Measurements from ENCODE around the gene NANOS1. TPM values are rescaled to one million over a fixed set of nuclear protein-coding genes. Genes with fewer than 3 reads are reported as not detected.

NANOS1 gene, protein sequence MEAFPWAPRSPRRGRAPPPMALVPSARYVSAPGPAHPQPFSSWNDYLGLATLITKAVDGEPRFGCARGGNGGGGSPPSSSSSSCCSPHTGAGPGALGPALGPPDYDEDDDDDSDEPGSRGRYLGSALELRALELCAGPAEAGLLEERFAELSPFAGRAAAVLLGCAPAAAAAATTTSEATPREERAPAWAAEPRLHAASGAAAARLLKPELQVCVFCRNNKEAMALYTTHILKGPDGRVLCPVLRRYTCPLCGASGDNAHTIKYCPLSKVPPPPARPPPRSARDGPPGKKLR
- 0.79 and 1.3 TPM in 2 replicates for total RNA-seq

DNA sequence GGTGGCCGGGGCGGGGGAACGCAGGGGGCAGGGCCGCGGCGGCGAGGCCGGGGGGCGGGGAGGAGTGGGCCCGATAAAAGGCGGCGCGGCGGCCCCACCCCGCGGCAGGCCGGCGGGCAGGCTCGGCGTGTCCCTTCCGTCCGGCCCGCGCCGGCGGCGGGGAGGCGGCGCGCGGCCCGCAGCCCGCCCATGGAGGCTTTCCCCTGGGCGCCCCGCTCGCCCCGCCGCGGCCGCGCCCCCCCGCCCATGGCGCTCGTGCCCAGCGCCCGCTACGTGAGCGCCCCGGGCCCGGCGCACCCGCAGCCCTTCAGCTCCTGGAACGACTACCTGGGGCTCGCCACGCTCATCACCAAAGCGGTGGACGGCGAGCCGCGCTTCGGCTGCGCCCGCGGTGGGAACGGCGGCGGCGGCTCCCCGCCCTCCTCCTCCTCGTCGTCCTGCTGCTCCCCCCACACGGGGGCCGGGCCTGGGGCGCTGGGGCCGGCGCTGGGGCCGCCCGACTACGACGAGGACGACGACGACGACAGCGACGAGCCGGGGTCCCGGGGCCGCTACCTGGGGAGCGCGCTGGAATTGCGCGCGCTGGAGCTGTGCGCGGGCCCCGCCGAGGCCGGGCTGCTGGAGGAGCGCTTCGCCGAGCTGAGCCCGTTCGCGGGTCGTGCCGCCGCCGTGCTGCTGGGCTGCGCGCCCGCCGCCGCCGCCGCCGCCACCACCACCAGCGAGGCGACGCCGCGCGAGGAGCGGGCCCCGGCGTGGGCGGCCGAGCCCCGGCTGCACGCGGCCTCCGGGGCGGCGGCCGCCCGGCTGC is at the start of gene NANOS1:
Gene NANOS1 (plus strand): TSS at position 102 of the 808 bp plus-strand sequence. CDS start 88 bp downstream, at position 190.
- peaks cover 6% of the 10 kb centered on the region for H3K36me3 ChIP-seq (ENCODE audit: control insufficient read depth, insufficient read depth, low read length)
- no peaks in the 10 kb centered on the region for H3K27me3 ChIP-seq (ENCODE audit: control insufficient read depth, insufficient read depth, low read length)
- TF ChIP-seq, protein P1, sequence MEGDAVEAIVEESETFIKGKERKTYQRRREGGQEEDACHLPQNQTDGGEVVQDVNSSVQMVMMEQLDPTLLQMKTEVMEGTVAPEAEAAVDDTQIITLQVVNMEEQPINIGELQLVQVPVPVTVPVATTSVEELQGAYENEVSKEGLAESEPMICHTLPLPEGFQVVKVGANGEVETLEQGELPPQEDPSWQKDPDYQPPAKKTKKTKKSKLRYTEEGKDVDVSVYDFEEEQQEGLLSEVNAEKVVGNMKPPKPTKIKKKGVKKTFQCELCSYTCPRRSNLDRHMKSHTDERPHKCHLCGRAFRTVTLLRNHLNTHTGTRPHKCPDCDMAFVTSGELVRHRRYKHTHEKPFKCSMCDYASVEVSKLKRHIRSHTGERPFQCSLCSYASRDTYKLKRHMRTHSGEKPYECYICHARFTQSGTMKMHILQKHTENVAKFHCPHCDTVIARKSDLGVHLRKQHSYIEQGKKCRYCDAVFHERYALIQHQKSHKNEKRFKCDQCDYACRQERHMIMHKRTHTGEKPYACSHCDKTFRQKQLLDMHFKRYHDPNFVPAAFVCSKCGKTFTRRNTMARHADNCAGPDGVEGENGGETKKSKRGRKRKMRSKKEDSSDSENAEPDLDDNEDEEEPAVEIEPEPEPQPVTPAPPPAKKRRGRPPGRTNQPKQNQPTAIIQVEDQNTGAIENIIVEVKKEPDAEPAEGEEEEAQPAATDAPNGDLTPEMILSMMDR (IDR thresholded peaks at IDR 0.05; ENCODE audit: insufficient read depth, low read length, severe bottlenecking), result no peak
- FAIRE-seq (no peak), DNase-seq (ENCODE audit: low read depth) (no peak)
- H3K4me3 ChIP-seq (ENCODE audit: low read depth, low read length), result peak within 1 kb of the TSS; percentile 47

DNA sequence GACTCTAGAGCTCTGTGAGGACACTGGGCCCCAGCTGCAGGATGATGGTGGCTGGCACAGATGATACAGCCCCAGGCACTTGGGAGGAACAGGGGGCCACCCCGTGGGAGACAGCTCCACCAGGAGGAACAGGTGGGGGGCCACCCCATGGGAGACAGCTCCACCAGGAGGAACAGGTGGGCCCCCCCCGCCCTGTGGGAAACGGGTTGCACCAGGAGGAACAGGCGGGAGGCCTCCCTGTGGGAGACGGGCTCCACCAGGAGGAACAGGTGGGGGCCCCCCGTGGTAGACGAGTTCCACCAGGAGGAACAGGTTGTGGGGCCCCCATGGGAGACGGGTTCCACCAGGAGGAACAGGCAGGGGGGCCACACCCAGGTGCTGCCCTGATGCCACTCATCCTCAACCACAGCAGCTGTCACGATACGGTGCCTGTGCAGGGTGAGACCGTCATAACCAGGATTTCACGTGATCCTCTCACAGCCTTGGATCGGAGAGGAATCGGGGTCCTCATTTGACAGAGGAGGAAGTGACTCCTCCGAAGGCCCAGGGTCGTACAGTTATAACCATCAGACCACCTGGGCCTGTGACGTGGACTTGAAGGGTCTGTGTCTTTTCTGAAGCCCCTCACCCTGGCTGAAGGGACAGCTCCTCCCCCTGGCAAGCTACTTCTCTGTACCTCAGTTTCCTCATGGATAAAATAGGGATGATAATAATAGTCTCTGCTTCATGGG is 49.2 kb upstream of the NANOS1 start:
- no peak overlapping the region for H3K4me3 ChIP-seq (ENCODE audit: low read depth, low read length)
- H3K27me3 ChIP-seq (ENCODE audit: control insufficient read depth, insufficient read depth, low read length), result no peaks in the 10 kb centered on the region
- H3K36me3 ChIP-seq (ENCODE audit: control insufficient read depth, insufficient read depth, low read length), result no peaks in the 10 kb centered on the region
- TF ChIP-seq, protein P1 (IDR thresholded peaks at IDR 0.05; ENCODE audit: insufficient read depth, low read length, severe bottlenecking), result no peak
- FAIRE-seq, result no peak
- DNase-seq (ENCODE audit: low read depth), result no peak

DNA sequence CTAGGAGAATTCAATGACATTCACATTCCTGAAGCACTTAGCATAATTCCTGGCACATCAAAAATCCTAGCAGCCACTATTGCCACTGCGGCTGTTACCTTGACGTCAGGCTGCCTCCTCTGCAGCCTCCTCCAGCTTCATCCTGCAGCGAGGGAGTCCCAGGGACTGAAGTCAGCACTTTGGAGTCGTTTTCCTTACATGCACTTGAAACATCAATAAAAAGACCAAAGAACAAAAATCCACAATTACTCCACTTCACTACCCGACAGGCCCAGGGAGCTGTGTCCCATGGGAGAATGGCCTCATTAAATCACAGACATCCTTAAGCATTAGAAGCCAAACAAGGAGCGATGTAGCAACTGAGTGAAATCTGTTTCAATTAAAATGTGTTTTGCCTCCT is 48.6 kb upstream of the NANOS1 start:
- TF ChIP-seq, protein P1 (IDR thresholded peaks at IDR 0.05; ENCODE audit: insufficient read depth, low read length, severe bottlenecking), result no peak
- no peaks in the 10 kb centered on the region for H3K36me3 ChIP-seq (ENCODE audit: control insufficient read depth, insufficient read depth, low read length)
- FAIRE-seq (no peak), DNase-seq (ENCODE audit: low read depth) (no peak)
- no peaks in the 10 kb centered on the region for H3K27me3 ChIP-seq (ENCODE audit: control insufficient read depth, insufficient read depth, low read length)
- no peak overlapping the region for H3K4me3 ChIP-seq (ENCODE audit: low read depth, low read length)

DNA sequence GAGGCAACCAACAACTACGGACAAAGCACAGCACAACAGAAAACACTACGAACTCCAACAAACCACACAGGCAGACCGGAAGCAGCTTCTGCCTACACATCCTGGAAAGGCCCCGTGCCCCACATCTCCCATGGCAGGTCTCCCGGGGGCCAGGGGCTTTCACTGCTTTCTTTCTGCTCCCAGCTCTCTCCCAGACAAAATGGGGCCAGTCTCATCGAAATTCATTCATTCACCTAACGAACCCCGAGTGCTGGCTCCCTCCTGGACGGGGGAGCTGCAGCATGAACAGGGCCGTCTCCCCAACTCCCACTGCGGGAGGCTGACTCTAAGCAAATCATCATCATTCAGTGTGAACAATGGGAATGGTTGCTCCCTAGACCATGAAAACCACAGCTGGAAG is 47.6 kb upstream of the NANOS1 start:
- H3K27me3 ChIP-seq (ENCODE audit: control insufficient read depth, insufficient read depth, low read length), result no peaks in the 10 kb centered on the region
- H3K4me3 ChIP-seq (ENCODE audit: low read depth, low read length), result no peak overlapping the region
- H3K36me3 ChIP-seq (ENCODE audit: control insufficient read depth, insufficient read depth, low read length), result no peaks in the 10 kb centered on the region
- FAIRE-seq, result no peak
- DNase-seq (ENCODE audit: low read depth), result no peak
- TF ChIP-seq, protein P1 (IDR thresholded peaks at IDR 0.05; ENCODE audit: insufficient read depth, low read length, severe bottlenecking), result no peak

DNA sequence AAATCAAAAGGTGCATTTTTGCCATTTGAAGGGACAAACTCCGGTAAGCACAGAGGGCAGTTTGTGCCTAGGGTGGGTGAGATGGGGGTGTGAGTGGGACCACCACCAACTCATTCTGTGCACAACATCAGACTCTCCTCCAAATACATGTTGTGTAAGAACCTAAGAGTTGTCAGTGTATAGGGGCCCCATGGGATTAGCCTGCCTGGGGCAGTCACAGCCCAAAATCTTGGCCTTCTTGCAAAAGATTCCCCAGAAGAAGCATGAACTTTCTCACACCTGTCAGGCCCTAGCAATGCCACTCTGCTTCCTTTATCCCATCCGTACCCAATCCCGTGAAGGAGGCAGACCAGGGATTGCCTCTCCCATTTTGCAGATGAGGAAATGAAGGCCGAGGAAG is 47.1 kb upstream of the NANOS1 start:
- TF ChIP-seq, protein P1 (IDR thresholded peaks at IDR 0.05; ENCODE audit: insufficient read depth, low read length, severe bottlenecking), result no peak
- no peaks in the 10 kb centered on the region for H3K27me3 ChIP-seq (ENCODE audit: control insufficient read depth, insufficient read depth, low read length)
- DNase-seq (ENCODE audit: low read depth) (no peak), FAIRE-seq (no peak)
- no peaks in the 10 kb centered on the region for H3K36me3 ChIP-seq (ENCODE audit: control insufficient read depth, insufficient read depth, low read length)
- no peak overlapping the region for H3K4me3 ChIP-seq (ENCODE audit: low read depth, low read length)
